T-helper 1 cell (primary cell): ENCODE data around the gene CTBS.
"Not testable (repeated sequence)": the region's sequence is repeated elsewhere in the genome, so short reads cannot be mapped to it uniquely, and the experiment has no call there.

Experiments
- DNase-seq, 5 donors: peaks; one replicate each; pipeline ENCODE4 v3.0.0-alpha.2; 2012 to 2020

Gene CTBS

GRCh38 chr1:84584126-84584525 lies 9.9 kb upstream of the CTBS start:
- DNase-seq, result no peak

DNA sequence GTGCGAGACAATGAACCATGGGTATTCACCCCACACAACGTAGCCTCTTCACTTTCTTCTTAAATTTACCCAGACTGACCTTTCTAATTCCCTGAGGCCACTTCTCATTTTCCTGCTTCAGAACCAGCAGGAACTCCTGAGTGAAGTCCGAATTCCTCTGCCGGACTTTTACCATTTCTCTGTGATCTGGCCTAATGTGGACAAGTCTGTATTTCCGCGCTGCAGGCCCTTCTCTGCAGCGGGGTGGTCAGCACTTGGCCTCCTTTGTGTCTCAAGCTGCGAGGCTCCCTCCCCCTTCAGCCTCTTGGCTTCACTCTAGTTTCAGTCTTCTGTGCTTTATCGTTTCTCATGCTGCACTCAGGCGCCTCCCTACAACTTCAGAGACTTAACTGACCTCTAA lies 9.4 kb upstream of the CTBS start:
- no peak for DNase-seq

DNA sequence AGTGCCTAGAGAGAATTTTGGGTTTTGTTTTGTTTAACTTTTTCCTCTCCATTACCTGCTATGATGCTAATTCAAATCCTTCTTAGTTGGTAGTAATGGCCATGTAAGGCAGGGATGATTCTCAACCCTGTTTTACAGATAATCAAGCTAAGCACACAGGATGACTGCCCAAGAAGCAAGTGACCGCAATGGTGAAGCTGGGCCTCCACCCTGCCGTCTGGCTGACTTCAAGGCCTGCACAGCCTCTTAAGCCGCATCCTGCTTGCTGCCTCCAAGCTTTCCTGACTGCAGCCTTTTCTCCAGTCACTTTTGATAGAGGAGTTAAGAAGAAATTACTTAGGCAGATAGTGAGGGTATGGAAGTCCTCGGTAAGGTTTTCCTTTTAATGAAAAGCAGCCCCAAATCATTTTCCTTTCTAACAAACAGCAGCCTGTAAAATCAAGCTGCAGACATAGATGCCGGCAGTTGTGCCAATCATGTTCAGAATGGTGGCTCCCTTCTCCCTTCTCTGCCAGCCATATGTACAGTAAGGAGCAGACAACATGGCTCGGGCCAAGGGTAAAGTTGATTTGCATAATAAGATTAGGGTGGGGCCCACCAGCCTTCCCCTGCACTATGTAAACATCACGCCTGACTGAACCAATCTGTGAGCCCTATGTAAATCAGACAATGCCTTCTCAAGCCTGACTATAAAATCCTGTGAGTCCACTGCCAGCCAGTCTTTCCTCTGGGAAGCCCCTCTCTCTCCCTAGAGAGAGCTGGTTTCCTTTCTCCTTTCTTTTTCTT lies 8.8 kb upstream of the CTBS start:
- no peak for DNase-seq

- DNase-seq, result no peak
Measured at GRCh38 chr1:84581648-84582047, 7.4 kb upstream of the CTBS start.

DNA sequence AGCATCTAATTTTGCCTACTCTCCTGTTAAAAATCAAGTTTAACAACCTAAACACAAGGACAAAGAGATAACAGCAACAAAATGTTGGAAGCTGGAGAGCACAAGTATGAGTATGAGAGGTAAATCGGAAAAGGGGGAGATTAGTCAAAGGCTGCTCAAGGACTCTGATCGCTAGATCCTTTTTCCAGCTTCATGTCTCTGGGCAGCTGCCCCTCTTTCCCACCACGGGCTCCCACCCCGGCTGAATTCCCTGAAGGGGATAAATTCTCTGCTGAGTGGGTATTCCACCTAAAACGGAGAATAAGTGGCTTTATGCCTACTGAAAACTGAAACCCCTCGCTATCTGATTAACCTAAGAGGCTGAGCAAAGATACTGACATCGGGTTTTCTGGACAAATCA lies 696 bp upstream of the CTBS start:
- DNase-seq, result no peak

- no peak for DNase-seq
Measured at GRCh38 chr1:84573481-84573966, 716 bp downstream of the CTBS start.

DNA sequence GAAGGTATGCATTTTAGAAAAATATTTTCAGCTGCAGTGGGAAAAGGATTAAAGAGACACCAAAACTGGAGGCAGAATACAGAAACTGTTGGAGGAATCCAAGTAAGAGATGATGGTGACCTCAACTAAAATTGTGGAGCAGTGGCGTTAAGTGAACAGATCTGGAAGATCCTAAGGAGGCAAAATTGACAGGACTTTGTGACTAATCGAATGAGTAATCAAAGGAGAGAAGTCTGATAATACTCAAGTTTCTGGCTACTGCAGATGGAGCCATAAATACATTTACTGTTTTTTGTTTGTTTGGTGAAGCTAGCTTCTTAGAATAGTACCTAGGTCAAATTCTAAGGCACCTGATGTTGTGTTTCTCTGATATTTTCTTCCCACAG lies 3.1 kb downstream of the CTBS start:
- no peak for DNase-seq

- no peak for DNase-seq
Measured at GRCh38 chr1:84570436-84571149, 3.6 kb downstream of the CTBS start.

- no peak for DNase-seq
Measured at GRCh38 chr1:84569216-84569615, 5.0 kb downstream of the CTBS start.

- DNase-seq, result no peak
Measured at GRCh38 chr1:84550826-84551225, 23.4 kb downstream of the CTBS start.

DNA sequence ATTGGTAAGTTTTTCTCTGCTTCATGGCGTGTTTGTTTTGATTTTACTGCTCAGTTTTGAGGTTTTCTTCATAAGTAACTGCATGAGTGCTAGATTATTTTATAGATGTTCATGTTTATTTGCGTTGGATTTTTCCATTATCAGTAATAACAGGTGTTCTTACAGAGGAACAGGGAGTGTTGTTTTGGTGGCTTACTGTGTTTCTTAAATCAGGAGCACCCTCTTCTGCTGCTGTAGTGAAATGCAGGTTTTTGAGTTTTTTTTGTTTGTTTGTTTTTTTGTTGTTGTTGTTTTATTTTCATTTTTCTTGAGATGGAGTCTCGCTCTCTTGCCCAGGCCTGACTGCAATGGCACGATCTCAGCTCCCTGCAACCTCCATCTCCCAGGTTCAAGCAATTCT lies 32.6 kb downstream of the CTBS start:
- no peak for DNase-seq

GRCh38 chr1:84540759-84541158 lies 33.5 kb downstream of the CTBS start:
- no peak for DNase-seq

- no peak for DNase-seq
Measured at GRCh38 chr1:84539972-84540371, 34.3 kb downstream of the CTBS start.

- peak in 1 of 5 donors; percentile 5 for DNase-seq
Measured at GRCh38 chr1:84538599-84538998, 35.6 kb downstream of the CTBS start.

GRCh38 chr1:84525779-84526178 lies 48.5 kb downstream of the CTBS start:
- no peak for DNase-seq

- no peak for DNase-seq
Measured at GRCh38 chr1:84524590-84524989, 49.6 kb downstream of the CTBS start.

DNA sequence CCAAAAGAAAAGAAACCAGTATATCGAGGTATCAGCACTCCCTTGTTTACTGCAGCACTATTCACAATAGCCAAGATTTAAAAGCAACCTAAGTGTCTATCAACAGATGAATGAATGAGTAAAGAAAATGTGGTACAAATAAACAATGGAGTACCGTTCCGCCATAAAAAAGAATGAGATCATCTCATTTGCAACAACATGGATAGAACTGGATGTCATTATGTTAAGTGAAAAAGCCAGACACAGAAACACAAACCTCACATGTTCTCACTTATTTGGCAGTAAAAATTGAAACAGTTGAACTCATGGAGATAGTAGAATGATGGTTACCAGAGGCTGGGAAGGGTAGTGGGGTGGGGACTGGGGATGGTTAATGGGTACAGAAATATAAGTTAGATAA lies 63.6 kb downstream of the CTBS start:
- no peak for DNase-seq

DNA sequence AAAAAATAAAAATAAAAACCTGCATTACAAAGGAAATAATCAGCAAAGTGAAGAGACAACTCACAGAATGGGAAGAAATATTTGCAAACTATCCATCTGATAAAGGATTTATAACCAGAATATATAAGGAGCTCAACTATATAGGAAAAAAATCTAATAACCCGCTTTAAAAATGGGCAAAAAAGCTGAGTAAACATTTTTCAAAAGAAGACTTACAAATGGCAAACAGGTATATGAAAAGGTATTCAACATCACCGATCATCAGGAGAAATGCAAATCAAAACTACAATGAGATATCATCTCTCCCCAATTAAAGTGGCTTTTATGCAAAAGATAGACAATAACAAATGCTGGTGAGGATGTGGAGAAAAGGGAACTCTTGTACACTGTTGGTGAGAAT lies 64.1 kb downstream of the CTBS start:
- no peak for DNase-seq

- no peak for DNase-seq
Measured at GRCh38 chr1:84509029-84509428, 65.2 kb downstream of the CTBS start.

DNA sequence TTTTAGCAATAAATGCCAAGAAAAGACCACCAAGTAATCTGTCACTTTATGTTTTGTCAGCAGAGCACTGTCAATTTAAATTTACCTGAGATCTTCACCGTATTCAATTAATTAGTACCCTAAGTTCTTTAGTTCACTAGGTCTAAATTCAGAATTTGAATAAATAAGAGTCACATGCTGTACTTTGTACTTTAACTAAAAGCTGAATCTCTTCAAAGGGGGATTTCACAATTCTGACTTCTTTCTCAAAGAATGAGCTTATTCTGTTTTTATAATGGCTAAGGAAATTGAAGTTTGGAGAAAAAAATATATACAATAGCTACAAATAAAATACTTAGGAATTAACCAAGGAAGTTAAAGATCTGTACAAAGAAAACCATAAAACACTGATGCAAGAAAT lies 65.7 kb downstream of the CTBS start:
- DNase-seq, result no peak

DNA sequence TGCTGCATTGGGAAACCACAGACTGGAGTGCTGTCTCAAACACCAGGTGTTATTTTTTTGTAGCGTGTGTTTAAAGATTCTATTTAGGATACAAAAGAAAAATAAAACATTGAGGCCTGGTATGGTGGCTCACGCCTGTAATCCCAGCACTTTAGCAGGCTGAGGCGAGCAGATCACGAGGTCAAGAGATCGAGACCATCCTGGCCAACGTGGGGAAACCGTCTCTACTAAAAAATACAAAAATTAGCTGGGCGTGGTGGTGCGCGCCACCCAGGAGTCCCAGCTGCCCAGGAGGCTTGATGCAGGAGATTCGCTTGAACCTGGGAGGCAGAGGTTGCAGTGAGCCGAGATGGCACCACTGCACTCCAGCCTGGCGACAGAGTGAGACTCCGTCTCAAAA lies 66.4 kb downstream of the CTBS start:
- not testable (repeated sequence) for DNase-seq

GRCh38 chr1:84506729-84507453 lies 67.3 kb downstream of the CTBS start:
- DNase-seq, result no peak

DNA sequence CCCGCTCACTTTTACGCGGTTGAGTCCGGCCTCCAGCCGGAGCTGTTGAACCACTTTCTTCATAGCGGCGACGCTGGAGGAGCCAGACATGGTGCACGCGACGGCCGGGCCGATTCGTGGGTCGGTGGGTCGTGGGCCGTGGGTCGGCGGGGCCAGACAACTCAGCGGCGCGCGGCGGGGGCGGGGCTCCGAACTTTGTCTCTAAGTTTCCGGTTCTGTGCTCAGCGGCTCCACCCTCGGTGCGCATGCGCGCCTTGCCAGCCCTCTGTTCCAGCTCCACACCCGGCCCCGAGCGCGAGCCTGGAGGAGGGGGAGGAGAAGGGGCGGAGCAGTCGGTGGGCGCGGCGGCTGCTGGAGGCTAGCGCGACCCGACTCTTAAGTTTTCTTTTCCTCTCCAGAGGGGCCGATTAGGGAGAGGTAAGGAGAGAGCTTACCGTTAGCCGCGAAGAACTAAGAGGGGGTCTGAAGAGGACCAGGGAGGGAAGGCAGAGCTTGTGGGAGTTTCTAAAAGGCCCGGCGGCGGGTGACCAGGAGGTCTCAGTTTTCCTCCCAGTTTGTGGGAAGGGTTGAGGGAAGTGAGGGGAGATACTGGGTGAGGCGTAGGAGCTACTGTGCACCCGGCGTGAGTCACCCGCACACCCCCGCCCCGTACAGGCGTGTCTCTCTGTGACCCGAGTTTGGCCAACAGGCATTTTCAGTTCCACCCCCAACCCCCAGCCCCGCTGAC lies 68.1 kb downstream of the CTBS start, which contains the start of the genes GNG5 and SPATA1:
TSS of gene GNG5 (minus strand) at position 580 of the 727 bp plus-strand sequence. CDS start at position 90, 490 bp downstream.
TSS of gene SPATA1 (plus strand) at position 385 of the 727 bp plus-strand sequence. CDS start 9,974 bp downstream, outside the sequence.
- DNase-seq, result peak; percentile 96 to 98 (median 97)
